Ascending aorta (tissue), 2 donors: Measurements from ENCODE around the gene GABPB2. TPM values are rescaled to one million over a fixed set of nuclear protein-coding genes. Genes with fewer than 3 reads are reported as not detected.

Experiments used
- DNase-seq, 2 donors: peaks; one replicate each; pipeline ENCODE4 v3.0.0-alpha.2; 2019; ENCODE audit warnings: low spot score in 2 of 2
- H3K27ac ChIP-seq, 2 donors: fragments of 200-600 bp; sonication (generic); one replicate each; pipeline ENCODE4 v1.5.1; 2016 to 2017; ENCODE audit warnings: mild to moderate bottlenecking in 1 of 2
- H3K27me3 ChIP-seq: fragments of 200-600 bp; sonication (generic); one replicate; pipeline ENCODE4 v1.5.1; 2017
- H3K36me3 ChIP-seq, 2 donors: fragments of 200-600 bp; sonication (generic); one replicate each; pipeline ENCODE4 v1.5.1; 2016
- H3K4me1 ChIP-seq, 2 donors: fragments of 200-600 bp; sonication (generic); one replicate each; pipeline ENCODE4 v1.5.1; 2016 to 2017; ENCODE audit warnings: mild to moderate bottlenecking in 1 of 2
- H3K4me3 ChIP-seq, 2 donors: fragments of 200-600 bp; sonication (generic); one replicate each; pipeline ENCODE4 v1.5.1; 2016 to 2017; ENCODE audit warnings: mild to moderate bottlenecking in 1 of 2
- H3K9me3 ChIP-seq, 2 donors: fragments of 200-600 bp; sonication (generic); one replicate each; pipeline ENCODE4 v1.5.1; 2016
- intact Hi-C: fragments of 100-400 bp; cut with DNase I; formaldehyde crosslinking; loops from one replicate; pipeline ENCODE4 v1.15.1; 2023
- total RNA-seq: library from RNA; depleted of rRNA; stranded (reverse); fragments of >200 nt; gene quantifications from one replicate; pipeline ENCODE4 v1.1.0, GENCODE V29; 2016
- TF ChIP-seq, protein P1 (sequence below), 3 experiments: fragments of 200-600 bp in 2 of 3; fragments of 450-650 bp in 1 of 3; sonication (generic) in 2 of 3; IDR thresholded peaks; one replicate each; pipeline ENCODE4 v1.5.1; 2016 to 2019; ENCODE audit warnings: antibody characterized with exemption in 3 of 3, mild to moderate bottlenecking in 1 of 3, moderate library complexity in 1 of 3

GABPB2 gene
- total RNA-seq, 1 donor from 2014 or later, result 3.7 TPM

DNA sequence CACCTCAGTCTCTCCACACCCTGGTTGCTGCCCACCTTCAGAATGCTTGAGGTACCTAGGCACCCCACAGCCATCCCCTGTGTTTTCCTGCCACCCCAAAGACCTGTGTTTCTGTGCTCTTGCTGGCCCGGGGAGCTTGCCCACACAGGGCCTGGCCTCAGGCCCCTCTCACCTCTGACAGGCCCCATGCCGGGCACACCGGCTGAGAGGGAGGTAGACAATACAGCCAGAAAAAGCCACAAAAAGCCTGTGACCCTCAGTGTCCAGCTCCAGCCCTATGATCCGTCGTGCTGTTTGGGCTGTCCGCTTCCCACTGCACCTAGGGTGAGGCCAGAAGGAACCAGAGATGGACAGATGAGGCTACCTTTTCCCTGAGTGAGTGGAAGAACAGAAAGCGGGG, 64.4 kb downstream of the GABPB2 start:
- no peak overlapping the region for H3K4me3 ChIP-seq
- H3K4me1 ChIP-seq, result no peaks in the 10 kb centered on the region
- TF ChIP-seq, protein P1, sequence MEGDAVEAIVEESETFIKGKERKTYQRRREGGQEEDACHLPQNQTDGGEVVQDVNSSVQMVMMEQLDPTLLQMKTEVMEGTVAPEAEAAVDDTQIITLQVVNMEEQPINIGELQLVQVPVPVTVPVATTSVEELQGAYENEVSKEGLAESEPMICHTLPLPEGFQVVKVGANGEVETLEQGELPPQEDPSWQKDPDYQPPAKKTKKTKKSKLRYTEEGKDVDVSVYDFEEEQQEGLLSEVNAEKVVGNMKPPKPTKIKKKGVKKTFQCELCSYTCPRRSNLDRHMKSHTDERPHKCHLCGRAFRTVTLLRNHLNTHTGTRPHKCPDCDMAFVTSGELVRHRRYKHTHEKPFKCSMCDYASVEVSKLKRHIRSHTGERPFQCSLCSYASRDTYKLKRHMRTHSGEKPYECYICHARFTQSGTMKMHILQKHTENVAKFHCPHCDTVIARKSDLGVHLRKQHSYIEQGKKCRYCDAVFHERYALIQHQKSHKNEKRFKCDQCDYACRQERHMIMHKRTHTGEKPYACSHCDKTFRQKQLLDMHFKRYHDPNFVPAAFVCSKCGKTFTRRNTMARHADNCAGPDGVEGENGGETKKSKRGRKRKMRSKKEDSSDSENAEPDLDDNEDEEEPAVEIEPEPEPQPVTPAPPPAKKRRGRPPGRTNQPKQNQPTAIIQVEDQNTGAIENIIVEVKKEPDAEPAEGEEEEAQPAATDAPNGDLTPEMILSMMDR (IDR thresholded peaks at IDR 0.05), result no peak
- intact Hi-C loops, result no loop called here
- no peak overlapping the region for H3K27ac ChIP-seq
- no peaks in the 10 kb centered on the region for H3K27me3 ChIP-seq
- no peak for DNase-seq
- H3K9me3 ChIP-seq, result no peaks in the 10 kb centered on the region
- H3K36me3 ChIP-seq, result peaks cover 4 to 7% of the 10 kb centered on the region in 2 donors

DNA sequence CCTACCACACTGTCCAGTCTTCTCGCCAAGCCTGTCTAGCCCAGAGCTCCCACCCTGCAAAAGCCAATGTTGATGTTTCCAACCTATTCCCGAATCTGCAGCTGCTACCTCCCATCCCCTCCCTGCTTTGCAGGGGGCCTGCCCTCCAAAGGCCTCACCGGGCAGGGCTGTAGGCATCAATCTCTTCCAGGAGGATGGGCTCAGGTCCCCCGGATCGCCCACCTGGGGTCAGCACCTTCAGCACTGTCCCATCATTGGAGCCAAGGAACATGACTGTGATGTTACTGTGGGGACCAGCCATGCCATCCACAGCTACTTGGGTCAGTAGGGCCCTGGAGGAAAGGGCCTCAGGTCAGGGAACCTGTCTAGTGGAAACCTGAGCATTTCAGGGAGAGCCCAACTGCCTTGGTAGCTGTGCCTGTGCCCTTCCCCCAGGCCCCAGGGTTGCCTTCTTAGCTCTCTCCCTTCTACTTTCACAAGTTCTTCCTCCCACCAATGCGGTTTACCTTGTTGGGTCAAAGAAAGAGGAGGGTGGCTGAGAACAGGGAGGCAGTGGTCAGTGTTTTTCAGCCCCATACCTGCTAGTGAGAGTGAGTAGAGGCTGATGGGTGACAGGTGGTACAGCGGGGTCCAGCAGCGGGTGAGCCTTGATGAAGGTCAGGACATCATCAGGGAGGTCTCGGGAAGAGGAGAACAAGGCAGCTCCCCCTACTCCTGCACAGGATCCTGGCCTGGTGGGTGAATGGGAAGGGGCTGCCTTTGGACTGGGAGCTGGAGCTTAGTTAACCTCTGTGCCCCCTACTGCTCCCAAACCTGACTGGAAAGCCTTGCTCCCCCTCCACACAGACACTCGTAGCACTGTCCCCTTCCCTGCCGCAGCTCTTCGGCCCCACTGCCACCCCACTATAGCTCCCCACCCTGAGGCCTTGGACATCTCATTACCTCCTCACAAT, 65.1 kb downstream of the GABPB2 start:
- DNase-seq, result no peak
- no peaks in the 10 kb centered on the region for H3K27me3 ChIP-seq
- H3K36me3 ChIP-seq, result peaks cover 4 to 7% of the 10 kb centered on the region in 2 donors
- H3K4me3 ChIP-seq, result no peak overlapping the region
- intact Hi-C loops, result no loop called here
- H3K27ac ChIP-seq, result no peak overlapping the region
- H3K9me3 ChIP-seq, result no peaks in the 10 kb centered on the region
- H3K4me1 ChIP-seq, result no peaks in the 10 kb centered on the region
- TF ChIP-seq, protein P1 (IDR thresholded peaks at IDR 0.05), result no peak

DNA sequence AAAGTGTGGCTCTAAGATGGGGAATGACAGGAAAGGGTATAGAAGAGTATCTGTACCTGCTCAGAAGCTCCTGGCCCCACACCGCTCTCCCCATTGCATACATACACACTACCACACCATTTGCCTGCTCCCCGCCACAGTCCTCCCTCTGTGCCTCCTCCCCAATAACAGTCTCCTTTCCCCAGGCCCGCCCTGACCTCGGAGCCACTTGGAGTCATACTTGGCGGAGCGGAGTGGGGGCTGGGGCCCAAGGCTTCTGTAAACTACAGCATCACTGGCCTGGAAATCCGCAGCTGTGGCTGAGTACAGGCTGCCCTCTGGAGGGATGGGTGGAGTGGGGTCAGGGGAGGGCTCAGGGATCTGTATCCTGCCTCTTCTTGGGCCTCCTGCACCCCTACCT, 67.2 kb downstream of the GABPB2 start:
- H3K36me3 ChIP-seq, result peaks cover 4 to 7% of the 10 kb centered on the region in 2 donors
- no peaks in the 10 kb centered on the region for H3K4me1 ChIP-seq
- no peak for DNase-seq
- no peak overlapping the region for H3K4me3 ChIP-seq
- TF ChIP-seq, protein P1 (IDR thresholded peaks at IDR 0.05), result no peak
- intact Hi-C loops, result no loop called here
- no peak overlapping the region for H3K27ac ChIP-seq
- no peaks in the 10 kb centered on the region for H3K27me3 ChIP-seq
- no peaks in the 10 kb centered on the region for H3K9me3 ChIP-seq

DNA sequence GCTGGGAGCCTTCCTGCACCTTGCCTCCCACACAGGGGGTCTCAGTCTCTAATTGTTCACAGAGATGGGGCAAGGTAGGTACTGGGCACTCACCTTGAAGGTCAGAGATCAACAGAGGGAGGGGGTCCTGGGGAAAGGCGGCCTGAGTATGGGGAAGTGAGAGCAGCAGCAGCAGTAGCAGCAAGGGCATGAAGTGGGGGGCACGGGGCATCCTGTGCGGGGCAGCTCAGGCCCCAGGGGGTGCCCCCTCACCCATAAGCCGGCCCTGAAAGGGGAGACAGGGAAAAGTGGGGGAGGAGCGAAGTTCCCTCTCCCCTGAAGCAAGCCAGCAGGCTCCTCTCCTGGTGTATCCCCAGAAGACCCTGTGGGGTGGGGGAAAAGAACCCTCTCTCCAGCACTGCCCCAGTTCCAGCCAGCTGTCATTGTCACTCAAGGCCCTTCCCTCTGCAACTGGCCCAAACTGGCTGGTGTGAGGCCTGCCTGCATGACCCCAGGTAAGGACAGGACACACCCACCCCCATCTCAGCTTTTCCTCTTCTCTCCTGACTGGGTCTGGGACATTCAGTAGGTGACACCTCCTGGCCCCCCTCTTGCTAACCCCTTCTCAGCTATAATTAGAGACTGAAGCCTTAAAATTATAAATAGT, 72.0 kb downstream of the GABPB2 start:
- intact Hi-C loops, result no loop called here
- Histone ChIP-seq H3K4me3 (no peak overlapping the region), H3K36me3 (no peaks in the 10 kb centered on the region), H3K9me3 (no peaks in the 10 kb centered on the region), H3K4me1 (peaks cover 0 to 16% of the 10 kb centered on the region in 2 donors), H3K27ac (no peak overlapping the region), H3K27me3 (no peaks in the 10 kb centered on the region)
- DNase-seq, result no peak
- TF ChIP-seq, protein P1 (IDR thresholded peaks at IDR 0.05), result no peak

DNA sequence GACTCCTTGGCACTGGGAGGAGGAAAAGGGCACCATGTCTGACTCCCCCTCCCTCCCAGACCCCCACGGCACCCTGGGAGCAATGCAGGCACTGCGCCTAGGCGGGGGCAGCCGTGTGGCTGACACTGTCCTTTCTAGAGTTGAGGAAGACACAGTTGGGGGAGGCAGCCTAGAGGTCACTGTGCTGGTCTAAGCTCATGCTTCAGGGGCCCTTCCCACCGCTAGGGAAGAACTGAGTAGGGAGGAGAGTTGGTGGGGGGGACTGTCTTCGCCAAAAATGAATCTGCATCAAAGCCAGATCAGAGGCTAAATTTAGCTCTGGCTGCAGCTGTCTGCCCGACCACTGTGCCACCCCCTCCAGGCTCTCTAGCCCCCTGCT, 72.5 kb downstream of the GABPB2 start:
- H3K4me1 ChIP-seq, result peaks cover 0 to 16% of the 10 kb centered on the region in 2 donors
- H3K36me3 ChIP-seq, result no peaks in the 10 kb centered on the region
- H3K4me3 ChIP-seq, result no peak overlapping the region
- TF ChIP-seq, protein P1 (IDR thresholded peaks at IDR 0.05), result no peak
- H3K9me3 ChIP-seq, result no peaks in the 10 kb centered on the region
- intact Hi-C loops, result no loop called here
- H3K27ac ChIP-seq, result no peak overlapping the region
- no peaks in the 10 kb centered on the region for H3K27me3 ChIP-seq
- DNase-seq, result no peak
